Measurements from ENCODE around the gene CCNL2.
A peak's percentile ranks its signal among the peaks of the same experiment; 100 is the strongest.
"Not testable (repeated sequence)": the region's sequence is repeated elsewhere in the genome, so short reads cannot be mapped to it uniquely, and the experiment has no call there.

CCNL2 gene

DNA sequence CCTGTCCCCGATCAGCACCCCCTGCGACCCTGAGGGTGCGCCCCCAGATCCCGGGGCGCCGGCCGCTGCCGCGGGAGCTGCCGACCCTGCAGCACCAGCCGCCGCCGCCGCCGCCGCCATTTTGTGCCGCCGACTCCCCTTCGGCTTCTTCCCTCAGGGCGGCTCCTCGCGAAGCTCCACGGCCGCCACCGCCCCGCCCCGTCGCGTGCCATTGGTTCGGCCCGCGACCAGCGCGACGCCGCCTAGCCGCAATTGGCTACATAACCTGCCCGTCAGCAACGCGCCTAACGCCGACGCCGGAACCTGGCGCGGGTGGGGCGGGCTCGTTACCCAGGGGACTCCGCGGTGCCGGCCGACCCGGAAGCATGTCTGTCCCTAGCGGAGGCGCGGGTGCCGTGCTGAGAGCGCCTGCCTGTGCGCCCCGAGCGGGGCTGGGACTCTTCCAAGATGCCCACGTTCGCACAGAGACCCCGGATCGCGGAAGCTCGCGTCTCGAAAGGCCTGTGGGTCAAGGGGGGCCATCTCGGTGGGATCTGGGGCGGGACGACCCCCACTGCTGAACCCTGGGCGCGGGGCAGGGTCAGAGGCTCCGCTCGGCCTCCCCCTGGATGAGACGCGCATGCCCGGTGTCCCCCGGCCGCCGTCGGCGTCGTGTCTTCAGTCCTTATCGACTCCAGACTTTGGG lies at the start of gene CCNL2:
Gene CCNL2, minus strand, starts transcription at position 149 of the 685 bp plus-strand sequence. Its CDS starts 29 bp downstream, at position 120.
- TF ChIP-seq, protein P1, sequence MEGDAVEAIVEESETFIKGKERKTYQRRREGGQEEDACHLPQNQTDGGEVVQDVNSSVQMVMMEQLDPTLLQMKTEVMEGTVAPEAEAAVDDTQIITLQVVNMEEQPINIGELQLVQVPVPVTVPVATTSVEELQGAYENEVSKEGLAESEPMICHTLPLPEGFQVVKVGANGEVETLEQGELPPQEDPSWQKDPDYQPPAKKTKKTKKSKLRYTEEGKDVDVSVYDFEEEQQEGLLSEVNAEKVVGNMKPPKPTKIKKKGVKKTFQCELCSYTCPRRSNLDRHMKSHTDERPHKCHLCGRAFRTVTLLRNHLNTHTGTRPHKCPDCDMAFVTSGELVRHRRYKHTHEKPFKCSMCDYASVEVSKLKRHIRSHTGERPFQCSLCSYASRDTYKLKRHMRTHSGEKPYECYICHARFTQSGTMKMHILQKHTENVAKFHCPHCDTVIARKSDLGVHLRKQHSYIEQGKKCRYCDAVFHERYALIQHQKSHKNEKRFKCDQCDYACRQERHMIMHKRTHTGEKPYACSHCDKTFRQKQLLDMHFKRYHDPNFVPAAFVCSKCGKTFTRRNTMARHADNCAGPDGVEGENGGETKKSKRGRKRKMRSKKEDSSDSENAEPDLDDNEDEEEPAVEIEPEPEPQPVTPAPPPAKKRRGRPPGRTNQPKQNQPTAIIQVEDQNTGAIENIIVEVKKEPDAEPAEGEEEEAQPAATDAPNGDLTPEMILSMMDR (IDR thresholded peaks at IDR 0.05; ENCODE audit: insufficient read depth, low read length, missing control alignments), result peak; percentile 72
- peak within 1 kb of the TSS; percentile 98 for H3K4me3 ChIP-seq (ENCODE audit: low read depth, low read length)
- POLR2A ChIA-PET, result interaction anchor here (1.0 to 8.1 kb wide), 8 partner anchors 8 to 100 kb away, joined by 3 to 36 read pairs (median 6); partner anchors contain the start of genes AURKAIP1, MRPL20 and MXRA8
- CTCF ChIA-PET, result interaction anchor here (0.7 to 5.9 kb wide), 12 partner anchors 8 to 106 kb away, joined by 3 to 66 read pairs (median 6); partner anchors contain the start of genes AURKAIP1, MRPL20 and MXRA8
- peak; percentile 78 for DNase-seq (ENCODE audit: low read depth, low spot score)

DNA sequence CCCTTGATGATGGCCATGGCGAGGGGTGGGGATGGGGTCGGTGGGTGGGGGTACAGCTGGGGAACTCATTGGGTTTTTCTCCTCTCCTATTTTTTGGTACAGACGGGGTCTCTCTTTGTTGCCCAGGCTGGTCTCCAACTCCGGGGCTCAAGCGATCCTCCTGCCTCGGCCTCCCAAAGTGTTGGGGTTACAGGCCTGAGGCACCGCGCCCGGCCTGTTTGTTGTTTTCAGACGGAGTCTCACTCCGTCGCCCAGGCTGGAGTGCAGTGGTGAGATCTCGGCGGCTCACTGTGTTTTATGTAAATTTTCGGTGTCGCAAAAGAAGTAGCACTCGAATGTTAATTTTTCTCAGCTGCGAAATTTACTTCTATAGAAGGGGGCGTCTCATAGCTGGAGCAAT lies 47.5 kb upstream of the CCNL2 start:
- CTCF ChIA-PET; H3K4me3 ChIP-seq (ENCODE audit: low read depth, low read length); POLR2A ChIA-PET; DNase-seq (ENCODE audit: low read depth, low spot score): not testable (repeated sequence)

DNA sequence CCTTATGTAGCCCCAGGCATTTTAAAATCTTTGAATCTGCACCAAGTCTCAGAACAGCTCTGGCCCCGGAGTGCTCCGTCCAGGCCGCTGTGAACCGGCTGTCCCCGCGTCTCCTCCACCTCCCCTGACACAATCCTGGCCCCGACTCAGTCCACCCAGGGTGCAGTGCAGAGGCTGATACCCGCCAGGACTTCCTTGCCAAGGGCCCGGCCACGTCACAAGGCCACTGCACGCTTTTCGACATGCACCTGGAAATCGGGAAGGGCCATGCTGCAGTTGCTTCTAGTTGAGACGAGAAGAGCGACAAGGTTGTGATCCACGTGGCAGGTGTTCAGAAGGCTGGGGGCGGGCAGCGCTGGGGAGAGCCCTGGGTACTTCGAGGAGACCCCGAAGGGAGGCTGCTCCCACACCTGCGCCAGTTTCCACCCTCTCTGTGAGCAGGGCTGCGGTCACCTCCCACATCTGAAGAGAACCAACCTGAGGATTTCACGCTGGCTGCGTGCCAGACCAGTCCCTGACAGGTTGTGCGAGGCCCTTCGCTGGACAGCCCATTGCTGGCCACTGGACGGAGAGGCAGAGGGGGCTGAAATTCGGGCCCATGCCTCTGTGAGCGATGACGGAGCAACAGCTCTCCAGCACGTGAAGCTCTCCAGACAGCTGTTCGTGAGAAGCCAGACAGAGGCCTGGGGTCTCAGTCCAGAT lies 43.1 kb upstream of the CCNL2 start:
- ChIA-PET CTCF (interaction anchor here (0.7 to 4.8 kb wide), 12 partner anchors 9 to 43 kb away, joined by 3 to 22 read pairs (median 8); partner anchors contain the start of genes CCNL2 and MRPL20), POLR2A (no interaction called here)
- H3K4me3 ChIP-seq (ENCODE audit: low read depth, low read length), result no peak overlapping the region
- TF ChIP-seq, protein P1 (IDR thresholded peaks at IDR 0.05; ENCODE audit: insufficient read depth, low read length, missing control alignments), result no peak
- DNase-seq (ENCODE audit: low read depth, low spot score), result no peak

DNA sequence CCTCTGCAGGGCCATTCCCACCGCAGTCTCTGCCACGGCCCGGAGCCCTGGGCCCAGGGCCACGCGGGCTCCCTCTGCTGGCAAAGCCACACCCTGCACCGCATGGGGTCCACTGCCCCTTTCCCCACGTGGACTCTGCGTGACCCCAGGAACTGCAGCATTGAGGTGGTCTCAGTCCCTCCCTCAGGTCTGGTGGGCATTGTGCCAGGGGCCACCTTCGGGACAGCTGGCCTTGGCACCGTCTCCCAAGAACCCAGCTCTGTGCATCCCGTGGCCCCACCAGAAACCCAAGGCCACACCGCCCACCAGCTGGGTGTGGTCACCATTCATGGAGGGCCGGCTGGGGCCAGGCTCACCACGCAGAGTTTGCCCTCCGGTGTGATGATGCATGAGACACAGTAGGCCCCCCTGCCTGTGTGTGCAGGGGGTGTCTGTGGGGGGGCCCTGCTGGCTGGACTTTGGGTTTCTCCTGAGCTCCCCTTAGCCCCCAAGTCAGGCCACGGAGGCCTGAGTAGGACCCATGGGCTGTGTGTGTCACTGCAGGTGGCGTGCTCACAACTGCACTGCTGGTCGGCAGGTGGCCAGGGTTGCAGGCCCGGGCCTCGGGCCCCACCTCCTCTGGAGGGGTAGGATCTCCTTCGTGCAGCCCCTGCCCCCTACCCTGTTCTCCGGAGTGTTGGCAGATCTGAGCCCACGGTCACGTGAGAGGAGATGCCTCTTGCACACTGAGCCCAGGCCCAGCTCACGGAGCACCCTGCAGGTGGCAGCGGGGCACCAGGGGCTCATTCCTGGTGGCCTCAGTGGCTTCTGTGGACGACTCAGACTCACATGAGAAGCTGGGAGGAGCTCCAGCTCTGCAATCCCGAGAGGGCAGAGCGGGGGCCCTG lies 42.1 kb upstream of the CCNL2 start:
- ChIA-PET CTCF (interaction anchor here (0.7 to 4.8 kb wide), 22 partner anchors 8 to 69 kb away, joined by 3 to 22 read pairs (median 4); partner anchors contain the start of genes ANKRD65, ATAD3C, CCNL2 and MRPL20), POLR2A (no interaction called here)
- TF ChIP-seq, protein P1 (IDR thresholded peaks at IDR 0.05; ENCODE audit: insufficient read depth, low read length, missing control alignments), result peak; percentile 89
- H3K4me3 ChIP-seq (ENCODE audit: low read depth, low read length), result no peak overlapping the region
- no peak for DNase-seq (ENCODE audit: low read depth, low spot score)

DNA sequence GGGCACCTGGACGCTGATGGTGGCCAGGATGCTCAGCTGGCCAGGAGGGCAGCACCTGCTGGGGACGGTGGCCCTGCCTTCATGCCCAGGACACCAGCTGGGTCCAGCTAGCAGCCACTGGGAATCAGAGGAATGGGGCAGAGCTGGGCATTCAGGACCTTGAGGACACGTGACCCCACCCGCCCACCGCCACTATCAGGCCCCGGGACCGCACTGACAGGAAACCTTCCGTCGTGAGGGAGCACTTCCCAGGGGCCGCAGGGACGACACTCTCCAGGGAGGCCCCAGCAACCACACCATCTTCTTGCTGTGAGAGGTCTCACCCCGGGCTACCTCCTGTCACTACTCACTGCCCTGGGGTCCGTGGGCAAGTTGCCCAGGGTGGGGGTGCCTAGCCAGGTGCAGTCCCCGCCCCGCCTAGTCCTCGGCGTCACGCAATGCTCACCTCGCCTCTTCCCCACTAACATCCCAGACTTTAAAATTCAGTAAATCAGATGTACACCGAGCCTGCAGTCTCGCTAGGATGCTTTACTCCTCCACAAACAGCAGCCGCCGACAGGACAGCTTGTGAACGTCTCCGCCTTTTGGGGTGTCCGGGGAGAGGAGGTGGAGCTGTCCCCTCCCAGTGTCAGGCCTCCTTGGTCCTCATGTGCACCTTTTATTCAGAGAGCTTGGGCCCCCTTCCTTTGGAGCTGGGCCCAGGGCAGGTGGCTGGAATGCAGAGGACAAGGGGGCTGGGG lies 41.3 kb upstream of the CCNL2 start:
- TF ChIP-seq, protein P1 (IDR thresholded peaks at IDR 0.05; ENCODE audit: insufficient read depth, low read length, missing control alignments), result no peak
- no peak for DNase-seq (ENCODE audit: low read depth, low spot score)
- POLR2A ChIA-PET, result no interaction called here
- no peak overlapping the region for H3K4me3 ChIP-seq (ENCODE audit: low read depth, low read length)
- CTCF ChIA-PET, result interaction anchor here (0.7 to 4.8 kb wide), 18 partner anchors 8 to 68 kb away, joined by 3 to 22 read pairs (median 5); partner anchors contain the start of genes ANKRD65, ATAD3C and CCNL2
